ENCODE results near the gene MPV17.
A peak's percentile ranks its signal among the peaks of the same experiment; 100 is the strongest.

GRCh38 chr2:27263287-27264252 lies 59.3 kb downstream of the MPV17 start:
- TF ChIP-seq EZH2 (IDR thresholded peaks at IDR 0.05), result peak; percentile 73
- no peak for TF ChIP-seq CTCF (IDR thresholded peaks at IDR 0.05)
